ENCODE data around the gene GALNT16. TPM values are rescaled to one million over a fixed set of nuclear protein-coding genes. Genes with fewer than 3 reads are reported as not detected.

GALNT16 gene
- total RNA-seq, 2 experiments from 2014 or later, result 0.09 TPM; not detected in 1

DNA sequence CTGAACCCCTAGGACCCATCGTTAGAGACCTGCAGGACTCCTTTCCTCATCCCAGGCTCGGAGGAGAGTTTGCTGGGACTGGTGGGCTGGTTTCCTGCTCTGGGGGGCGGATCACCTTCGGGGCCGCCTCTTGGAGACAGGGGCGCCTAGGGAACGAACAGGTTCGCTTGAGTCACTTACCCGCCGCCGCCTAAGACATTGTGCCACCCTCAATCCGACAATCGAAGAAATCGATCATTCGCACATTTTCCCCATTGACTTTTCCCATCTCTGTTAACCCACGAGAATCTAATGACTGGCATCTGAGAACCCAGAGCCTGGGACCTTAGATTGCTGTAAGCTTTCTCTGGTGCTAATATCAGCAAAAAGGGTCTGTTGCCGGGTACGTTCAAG, 138.9 kb downstream of the GALNT16 start:
- ChIA-PET CTCF (ENCODE audit: unreplicated experiment) (no interaction called here), POLR2A (interaction anchor here (1.0 to 3.9 kb wide), 5 partner anchors 29 to 47 kb away, joined by 3 to 28 read pairs (median 5); no protein-coding TSS in a partner anchor)
- Histone ChIP-seq H3K9me3 (ENCODE audit: low read length) (no peaks in the 10 kb centered on the region), H2AFZ (ENCODE audit: low read length) (peak overlapping the region; percentile 48; the same call in 1 of the 2 replicates), H3K4me1 (ENCODE audit: insufficient read depth, low read length, poor library complexity, severe bottlenecking) (peaks cover 51% of the 10 kb centered on the region), H4K20me1 (ENCODE audit: insufficient read depth, low read length) (peaks cover 39% of the 10 kb centered on the region), H3K36me3 (ENCODE audit: insufficient read depth, low read length) (peaks cover 37% of the 10 kb centered on the region), H3K9me2 (ENCODE audit: insufficient read depth, low read length) (no peaks in the 10 kb centered on the region), H3K4me3 (ENCODE audit: low read depth, low read length, poor library complexity, severe bottlenecking) (peak overlapping the region; percentile 82), H3K4me2 (ENCODE audit: low read length) (peak overlapping the region; percentile 93), H3K27ac (ENCODE audit: low read depth, low read length, poor library complexity, severe bottlenecking) (peak overlapping the region; percentile 75), H3K79me2 (ENCODE audit: insufficient read depth, low read depth, low read length) (peaks cover 95% of the 10 kb centered on the region)
- TSS peak; percentile 76 for BruUV-seq (replicated peaks)
- TF ChIP-seq, protein P1, sequence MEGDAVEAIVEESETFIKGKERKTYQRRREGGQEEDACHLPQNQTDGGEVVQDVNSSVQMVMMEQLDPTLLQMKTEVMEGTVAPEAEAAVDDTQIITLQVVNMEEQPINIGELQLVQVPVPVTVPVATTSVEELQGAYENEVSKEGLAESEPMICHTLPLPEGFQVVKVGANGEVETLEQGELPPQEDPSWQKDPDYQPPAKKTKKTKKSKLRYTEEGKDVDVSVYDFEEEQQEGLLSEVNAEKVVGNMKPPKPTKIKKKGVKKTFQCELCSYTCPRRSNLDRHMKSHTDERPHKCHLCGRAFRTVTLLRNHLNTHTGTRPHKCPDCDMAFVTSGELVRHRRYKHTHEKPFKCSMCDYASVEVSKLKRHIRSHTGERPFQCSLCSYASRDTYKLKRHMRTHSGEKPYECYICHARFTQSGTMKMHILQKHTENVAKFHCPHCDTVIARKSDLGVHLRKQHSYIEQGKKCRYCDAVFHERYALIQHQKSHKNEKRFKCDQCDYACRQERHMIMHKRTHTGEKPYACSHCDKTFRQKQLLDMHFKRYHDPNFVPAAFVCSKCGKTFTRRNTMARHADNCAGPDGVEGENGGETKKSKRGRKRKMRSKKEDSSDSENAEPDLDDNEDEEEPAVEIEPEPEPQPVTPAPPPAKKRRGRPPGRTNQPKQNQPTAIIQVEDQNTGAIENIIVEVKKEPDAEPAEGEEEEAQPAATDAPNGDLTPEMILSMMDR (conservative IDR thresholded peaks at IDR 0.05; ENCODE audit: low read length), result no peak
- no peak for TF ChIP-seq EZH2phosphoT487 (IDR thresholded peaks at IDR 0.05; ENCODE audit: borderline replicate concordance, low read depth, low read length)
- DNase-seq (ENCODE audit: low spot score), result no peak
- intact Hi-C loops (cut with micrococcal nuclease; ENCODE audit: unreplicated experiment), result loop anchor here (1.0 to 5.0 kb wide), 4 partner anchors 43 to 246 kb away; partner anchors contain the start of gene DCAF5

DNA sequence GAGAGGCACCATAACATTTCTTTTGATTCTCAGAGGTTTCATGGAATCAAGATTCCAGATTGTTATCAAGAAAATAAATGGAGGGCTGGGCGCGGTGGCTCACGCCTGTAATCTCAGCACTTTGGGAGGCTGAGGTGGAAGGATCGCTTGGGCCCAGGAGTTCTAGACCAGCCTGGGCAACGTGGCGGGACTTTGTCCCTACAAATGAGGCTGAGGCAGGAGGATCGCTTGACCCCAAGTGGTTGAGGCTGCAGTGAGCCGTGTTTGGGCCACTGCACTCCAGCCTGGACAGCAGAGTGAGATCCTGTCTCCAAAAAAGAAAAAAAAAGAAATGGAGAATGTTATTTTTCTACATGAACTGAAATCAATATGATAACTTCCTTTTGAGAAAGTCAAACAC, 139.8 kb downstream of the GALNT16 start:
- Histone ChIP-seq H2AFZ (ENCODE audit: low read length) (no peak overlapping the region), H3K9me3 (ENCODE audit: low read length) (no peaks in the 10 kb centered on the region), H3K4me3 (ENCODE audit: low read depth, low read length, poor library complexity, severe bottlenecking) (peak overlapping the region; percentile 82), H3K4me1 (ENCODE audit: insufficient read depth, low read length, poor library complexity, severe bottlenecking) (peaks cover 42% of the 10 kb centered on the region), H3K79me2 (ENCODE audit: insufficient read depth, low read depth, low read length) (peaks cover 95% of the 10 kb centered on the region), H3K9me2 (ENCODE audit: insufficient read depth, low read length) (no peaks in the 10 kb centered on the region), H3K4me2 (ENCODE audit: low read length) (peak overlapping the region; percentile 93), H3K27ac (ENCODE audit: low read depth, low read length, poor library complexity, severe bottlenecking) (no peak overlapping the region), H3K36me3 (ENCODE audit: insufficient read depth, low read length) (peaks cover 37% of the 10 kb centered on the region), H4K20me1 (ENCODE audit: insufficient read depth, low read length) (peaks cover 39% of the 10 kb centered on the region)
- intact Hi-C loops (cut with micrococcal nuclease; ENCODE audit: unreplicated experiment), result loop anchor here (2.0 to 5.0 kb wide), 2 partner anchors 45 to 218 kb away; no protein-coding TSS in a partner anchor
- BruUV-seq (replicated peaks), result no TSS peak
- ChIA-PET CTCF (ENCODE audit: unreplicated experiment) (no interaction called here), POLR2A (interaction anchor here (3.9 kb wide), 1 partner anchor 42 kb away, joined by 28 read pairs; no protein-coding TSS in a partner anchor)
- no peak for TF ChIP-seq EZH2phosphoT487 (IDR thresholded peaks at IDR 0.05; ENCODE audit: borderline replicate concordance, low read depth, low read length)
- TF ChIP-seq, protein P1 (conservative IDR thresholded peaks at IDR 0.05; ENCODE audit: low read length), result no peak
- no peak for DNase-seq (ENCODE audit: low spot score)

DNA sequence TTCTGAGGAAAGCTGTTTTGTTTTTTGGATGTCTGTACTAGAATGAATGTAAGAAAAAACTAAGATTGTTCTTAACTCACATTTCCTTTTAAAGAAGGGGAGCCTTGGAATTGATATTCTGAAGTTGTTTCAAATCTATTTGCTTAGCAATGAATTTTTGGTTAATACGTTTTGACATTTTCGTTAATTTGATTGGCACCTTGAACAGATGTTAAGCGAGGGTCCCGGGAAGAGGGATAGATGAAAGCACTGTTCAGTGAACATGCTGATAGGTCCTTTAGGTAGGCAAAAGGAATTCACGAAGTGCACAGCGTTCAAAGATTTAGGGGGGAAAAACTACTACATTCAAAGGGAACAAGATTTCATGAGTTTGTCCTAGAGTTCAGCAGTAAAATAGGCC, 140.2 kb downstream of the GALNT16 start:
- H3K9me2 ChIP-seq (ENCODE audit: insufficient read depth, low read length), result no peaks in the 10 kb centered on the region
- H3K4me3 ChIP-seq (ENCODE audit: low read depth, low read length, poor library complexity, severe bottlenecking), result peak overlapping the region; percentile 82
- BruUV-seq (replicated peaks), result no TSS peak
- peaks cover 38% of the 10 kb centered on the region for H3K4me1 ChIP-seq (ENCODE audit: insufficient read depth, low read length, poor library complexity, severe bottlenecking)
- intact Hi-C loops (cut with micrococcal nuclease; ENCODE audit: unreplicated experiment), result loop anchor here (2.0 kb wide), 1 partner anchor 45 kb away; no protein-coding TSS in a partner anchor
- no peak overlapping the region for H3K27ac ChIP-seq (ENCODE audit: low read depth, low read length, poor library complexity, severe bottlenecking)
- no peak overlapping the region for H2AFZ ChIP-seq (ENCODE audit: low read length)
- POLR2A ChIA-PET, result interaction anchor here (0.6 to 3.9 kb wide), 3 partner anchors 13 to 114 kb away, joined by 3 to 28 read pairs (median 4); no protein-coding TSS in a partner anchor
- peak overlapping the region; percentile 93 for H3K4me2 ChIP-seq (ENCODE audit: low read length)
- H4K20me1 ChIP-seq (ENCODE audit: insufficient read depth, low read length), result peaks cover 37% of the 10 kb centered on the region
- H3K36me3 ChIP-seq (ENCODE audit: insufficient read depth, low read length), result peaks cover 37% of the 10 kb centered on the region
- CTCF ChIA-PET (ENCODE audit: unreplicated experiment), result no interaction called here
- TF ChIP-seq EZH2phosphoT487 (IDR thresholded peaks at IDR 0.05; ENCODE audit: borderline replicate concordance, low read depth, low read length), result no peak
- TF ChIP-seq, protein P1 (conservative IDR thresholded peaks at IDR 0.05; ENCODE audit: low read length), result no peak
- H3K79me2 ChIP-seq (ENCODE audit: insufficient read depth, low read depth, low read length), result peaks cover 95% of the 10 kb centered on the region
- no peaks in the 10 kb centered on the region for H3K9me3 ChIP-seq (ENCODE audit: low read length)
- no peak for DNase-seq (ENCODE audit: low spot score)

All from OCI-LY7 (cell line).